Esophagus squamous epithelium (tissue), 5 donors: ENCODE data around the gene BNC1. TPM values are rescaled to one million over a fixed set of nuclear protein-coding genes. Genes with fewer than 3 reads are reported as not detected.

Experiments used
- DNase-seq: peaks from one replicate; lab custom pipeline; 2025; lab: John Stamatoyannopoulos, UW
- H3K27ac ChIP-seq, 4 donors: fragments of 200-600 bp; sonication (generic); one replicate each; pipeline ENCODE4 v1.5.1; 2016 to 2019; ENCODE audit warnings: mild to moderate bottlenecking in 1 of 4
- H3K27me3 ChIP-seq, 4 donors: fragments of 200-600 bp; sonication (generic); 1 replicate in 3 of 4; 2 replicates in 1 of 4; pipeline versions ENCODE4 v1.5.1 to v1.6.0; 2017 to 2021; ENCODE audit warnings: antibody characterized with exemption in 1 of 4
- H3K36me3 ChIP-seq, 3 donors: fragments of 200-600 bp; sonication (generic); one replicate each; pipeline ENCODE4 v1.5.1; 2016 to 2019
- H3K4me1 ChIP-seq, 3 donors: fragments of 200-600 bp; sonication (generic); one replicate each; pipeline ENCODE4 v1.5.1; 2017 to 2019
- H3K4me3 ChIP-seq, 4 donors: fragments of 200-600 bp; sonication (generic); 1 replicate in 3 of 4; 2 replicates in 1 of 4; pipeline ENCODE4 v1.5.1; 2016 to 2019; ENCODE audit warnings: mild to moderate bottlenecking in 2 of 4, moderate library complexity in 1 of 4
- H3K9me3 ChIP-seq, 3 donors: fragments of 200-600 bp; sonication (generic); one replicate each; pipeline ENCODE4 v1.5.1; 2016 to 2019
- POLR2A ChIP-seq, 4 donors: fragments of 450-650 bp; IDR thresholded peaks; one replicate each; pipeline ENCODE4 v1.6.1; 2017; ENCODE audit warnings: antibody characterized with exemption in 4 of 4, mild to moderate bottlenecking in 4 of 4, moderate library complexity in 3 of 4
- WGBS, 2 donors: methylation state at CpG; one replicate each; pipeline ENCODE4 v1.1.5; 2018; 5-methylcytosine and 5-hydroxymethylcytosine counted together
- intact Hi-C: fragments of 100-400 bp; cut with DNase I; formaldehyde crosslinking; loops from one replicate; pipeline ENCODE4 v1.15.0; 2022
- total RNA-seq, 4 donors: library from RNA; depleted of rRNA; stranded (reverse); fragments of >200 nt; gene quantifications; one replicate each; pipeline ENCODE4 v1.1.0, GENCODE V29; 2016
- TF ChIP-seq, protein P1 (sequence below), 6 experiments: fragments of 450-650 bp in 4 of 6; fragments of 200-600 bp in 2 of 6; sonication (generic) in 2 of 6; IDR thresholded peaks; one replicate each; pipeline ENCODE4 v1.5.1; 2016 to 2019; ENCODE audit warnings: antibody characterized with exemption in 6 of 6, mild to moderate bottlenecking in 4 of 6, moderate library complexity in 4 of 6
- donor health status: DM: yes; HTN: yes; CAD: no.

BNC1 gene
- total RNA-seq, 4 donors from 2014 or later: 21.2 to 38.3 (median 26.7) TPM

GRCh38 chr15:83250781-83251180, 33.7 kb downstream of the BNC1 start:
- H3K27ac ChIP-seq: no peak overlapping the region
- no peak for DNase-seq

DNA sequence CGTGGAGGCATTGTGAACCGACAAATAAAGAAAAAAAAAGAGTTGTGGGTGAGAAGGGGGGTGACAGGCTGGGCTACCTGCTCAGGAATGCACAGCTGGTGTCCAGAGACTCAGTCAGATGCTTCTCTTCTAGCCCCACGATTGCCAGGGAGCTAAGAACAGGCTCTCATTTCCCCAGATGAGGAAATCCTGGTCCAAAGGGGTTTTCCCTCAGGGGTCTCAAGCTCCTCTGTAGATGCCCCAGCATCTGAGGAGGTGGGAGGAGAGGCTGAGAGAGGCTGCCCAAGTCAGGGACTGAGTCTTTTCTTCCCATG, 35.5 kb downstream of the BNC1 start:
- Histone ChIP-seq H3K9me3 (no peaks in the 10 kb centered on the region), H3K4me1 (peaks cover 0 to 7% (median 3%) of the 10 kb centered on the region in 3 donors), H3K36me3 (no peaks in the 10 kb centered on the region), H3K27ac (no peak overlapping the region), H3K27me3 (peaks cover 0 to 52% (median 0%) of the 10 kb centered on the region in 4 donors), H3K4me3 (no peak overlapping the region)
- DNase-seq: no peak
- intact Hi-C loops: loop anchor here (10.0 kb wide), 1 partner anchor 306 kb away; no protein-coding TSS in a partner anchor
- TF ChIP-seq, protein P1, sequence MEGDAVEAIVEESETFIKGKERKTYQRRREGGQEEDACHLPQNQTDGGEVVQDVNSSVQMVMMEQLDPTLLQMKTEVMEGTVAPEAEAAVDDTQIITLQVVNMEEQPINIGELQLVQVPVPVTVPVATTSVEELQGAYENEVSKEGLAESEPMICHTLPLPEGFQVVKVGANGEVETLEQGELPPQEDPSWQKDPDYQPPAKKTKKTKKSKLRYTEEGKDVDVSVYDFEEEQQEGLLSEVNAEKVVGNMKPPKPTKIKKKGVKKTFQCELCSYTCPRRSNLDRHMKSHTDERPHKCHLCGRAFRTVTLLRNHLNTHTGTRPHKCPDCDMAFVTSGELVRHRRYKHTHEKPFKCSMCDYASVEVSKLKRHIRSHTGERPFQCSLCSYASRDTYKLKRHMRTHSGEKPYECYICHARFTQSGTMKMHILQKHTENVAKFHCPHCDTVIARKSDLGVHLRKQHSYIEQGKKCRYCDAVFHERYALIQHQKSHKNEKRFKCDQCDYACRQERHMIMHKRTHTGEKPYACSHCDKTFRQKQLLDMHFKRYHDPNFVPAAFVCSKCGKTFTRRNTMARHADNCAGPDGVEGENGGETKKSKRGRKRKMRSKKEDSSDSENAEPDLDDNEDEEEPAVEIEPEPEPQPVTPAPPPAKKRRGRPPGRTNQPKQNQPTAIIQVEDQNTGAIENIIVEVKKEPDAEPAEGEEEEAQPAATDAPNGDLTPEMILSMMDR (IDR thresholded peaks at IDR 0.05): no peak
- TF ChIP-seq POLR2A (IDR thresholded peaks at IDR 0.05): no peak
- 26 to 31% methylated on average over 3 of the region's 3 CpGs for WGBS, 2 donors

More at GRCh38 chr15:83250781-83251180, 33.7 kb downstream of the BNC1 start:
- intact Hi-C loops: loop anchor here (5.0 kb wide), 1 partner anchor 187 kb away; no protein-coding TSS in a partner anchor
- Histone ChIP-seq H3K36me3 (peaks cover 0 to 8% (median 0%) of the 10 kb centered on the region in 3 donors), H3K4me1 (peaks cover 0 to 7% (median 3%) of the 10 kb centered on the region in 3 donors), H3K27me3 (peaks cover 0 to 41% (median 0%) of the 10 kb centered on the region in 4 donors), H3K4me3 (no peak overlapping the region), H3K9me3 (no peaks in the 10 kb centered on the region)
- TF ChIP-seq, protein P1 (IDR thresholded peaks at IDR 0.05): no peak
- no peak for TF ChIP-seq POLR2A (IDR thresholded peaks at IDR 0.05)

DNA sequence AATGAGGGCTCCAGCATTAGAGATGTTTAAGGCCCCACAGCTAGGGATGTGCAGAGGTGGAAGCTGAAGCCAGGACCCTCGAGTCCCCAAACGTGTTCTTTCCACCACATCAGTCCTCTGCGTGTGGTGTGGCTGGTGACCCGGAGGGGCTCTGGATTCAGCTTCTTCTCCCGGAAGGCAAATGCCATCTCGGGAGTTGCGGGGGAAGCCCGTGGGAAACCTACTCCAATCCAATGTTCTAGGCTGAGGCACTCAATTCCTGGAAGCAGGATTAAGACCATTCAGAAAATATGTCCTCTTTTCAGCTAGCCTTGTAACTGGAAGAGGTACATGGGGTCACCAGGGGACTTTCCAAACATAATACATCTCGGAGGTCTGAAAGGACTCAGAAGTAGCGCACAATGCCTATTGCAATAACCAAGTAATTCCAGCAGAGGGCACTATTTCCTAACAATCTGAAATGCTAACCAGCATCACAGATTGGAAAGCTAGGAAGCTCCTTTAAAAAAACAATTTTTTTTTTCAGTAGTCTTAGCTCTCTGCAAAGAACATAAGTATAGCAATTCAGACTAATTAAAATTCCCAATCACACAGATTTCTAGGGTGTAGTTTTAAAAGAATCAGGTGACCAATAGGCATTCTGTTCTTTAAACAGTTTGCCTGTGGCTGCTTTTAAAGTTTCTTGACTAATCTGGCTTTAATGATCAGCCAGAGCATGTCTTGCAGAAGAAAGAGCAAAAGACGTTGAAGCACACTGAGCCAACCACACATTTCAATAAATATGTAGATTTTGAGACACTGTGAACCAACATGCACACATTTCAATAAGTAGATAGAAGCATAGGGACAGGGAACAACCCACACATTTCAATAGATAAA, 36.1 kb downstream of the BNC1 start:
- peaks cover 0 to 57% (median 0%) of the 10 kb centered on the region in 4 donors for H3K27me3 ChIP-seq
- H3K9me3 ChIP-seq: no peaks in the 10 kb centered on the region
- TF ChIP-seq POLR2A (IDR thresholded peaks at IDR 0.05): no peak
- TF ChIP-seq, protein P1 (IDR thresholded peaks at IDR 0.05): peak; percentile 60 to 97 (median 94)
- no peak overlapping the region for H3K27ac ChIP-seq
- intact Hi-C loops: loop anchor here (10.0 kb wide), 1 partner anchor 306 kb away; no protein-coding TSS in a partner anchor
- H3K4me1 ChIP-seq: peaks cover 0 to 7% (median 3%) of the 10 kb centered on the region in 3 donors
- no peaks in the 10 kb centered on the region for H3K36me3 ChIP-seq
- 18 to 37% methylated on average over 10 of the region's 11 CpGs for WGBS, 2 donors
- no peak for DNase-seq
- H3K4me3 ChIP-seq: no peak overlapping the region

- WGBS, 2 donors: 56 to 67% methylated on average over 5 to 6 of the region's 8 CpGs
- TF ChIP-seq POLR2A (IDR thresholded peaks at IDR 0.05): no peak
- TF ChIP-seq, protein P1 (IDR thresholded peaks at IDR 0.05): no peak
- Histone ChIP-seq H3K4me1 (peaks cover 0 to 7% (median 3%) of the 10 kb centered on the region in 3 donors), H3K4me3 (no peak overlapping the region), H3K27me3 (peaks cover 0 to 45% (median 0%) of the 10 kb centered on the region in 4 donors), H3K9me3 (peaks cover 0 to 4% (median 0%) of the 10 kb centered on the region in 3 donors), H3K36me3 (no peaks in the 10 kb centered on the region), H3K27ac (no peak overlapping the region)
- DNase-seq: no peak
- intact Hi-C loops: loop anchor here (10.0 kb wide), 1 partner anchor 311 kb away; no protein-coding TSS in a partner anchor
These were observed 40.8 kb downstream of the BNC1 start for GRCh38 chr15:83243634-83244033.

GRCh38 chr15:83230242-83230641, 54.2 kb downstream of the BNC1 start:
- H3K27ac ChIP-seq: no peak overlapping the region
- DNase-seq: no peak
- TF ChIP-seq, protein P1 (IDR thresholded peaks at IDR 0.05): no peak
- no peak for TF ChIP-seq POLR2A (IDR thresholded peaks at IDR 0.05)
- no peaks in the 10 kb centered on the region for H3K27me3 ChIP-seq
- H3K9me3 ChIP-seq: no peaks in the 10 kb centered on the region
- H3K4me1 ChIP-seq: no peaks in the 10 kb centered on the region
- no peak overlapping the region for H3K4me3 ChIP-seq
- H3K36me3 ChIP-seq: no peaks in the 10 kb centered on the region
- WGBS, 2 donors: 92 to 94% methylated on average over 21 of the region's 21 CpGs
- intact Hi-C loops: no loop called here
